CD4-positive, alpha-beta T cell (primary cell): ENCODE measurements around the gene SLC38A5. TPM values are rescaled to one million over a fixed set of nuclear protein-coding genes. Genes with fewer than 3 reads are reported as not detected.

Experiments
- ATAC-seq: fragments of 200-7000 bp; cut with Tn5 transposase; one replicate; pipeline ENCODE4 v1.10.0; 2022; ENCODE audit warnings: mild to moderate bottlenecking; ENCODE audit not compliant: poor library complexity
- CTCF ChIA-PET: fragments of 350-600 bp; sonication (Branson Sonifier 250); formaldehyde crosslinking; loops from one replicate; lab custom pipeline; 2021; ENCODE audit warnings: antibody characterized with exemption, inconsistent platforms; lab: Charles Lee
- POLR2A ChIA-PET: fragments of 350-600 bp; sonication (Branson Sonifier 250); formaldehyde crosslinking; loops from one replicate; lab custom pipeline; 2021; ENCODE audit warnings: antibody characterized with exemption, inconsistent platforms; lab: Charles Lee
- DNase-seq, 14 experiments: peaks; one replicate each; pipeline ENCODE4 v3.0.0-alpha.2; 2013 to 2020; ENCODE audit warnings: mixed read lengths in 2 of 14
- H3K27ac ChIP-seq, 2 donors: one replicate each; pipeline versions ENCODE4 v1.5.1 to v1.7.0; 2013; ENCODE audit warnings: low read length in 2 of 2, low read depth in 1 of 2, mild to moderate bottlenecking in 1 of 2
- H3K27me3 ChIP-seq, 2 experiments: 1 replicate in 1 of 2; 2 replicates in 1 of 2; pipeline versions ENCODE4 v1.6.1 to v1.7.0; 2013; ENCODE audit warnings: low read length in 2 of 2, control low read depth in 1 of 2, mild to moderate bottlenecking in 1 of 2, moderate library complexity in 1 of 2; ENCODE audit not compliant: insufficient read depth in 2 of 2, control insufficient read depth in 1 of 2
- H3K36me3 ChIP-seq: one replicate; pipeline ENCODE4 v1.6.1; 2013; ENCODE audit warnings: low read length, control low read depth; ENCODE audit not compliant: insufficient read depth
- H3K4me1 ChIP-seq: one replicate; pipeline ENCODE4 v1.6.1; 2013; ENCODE audit warnings: low read length, control low read depth; ENCODE audit not compliant: insufficient read depth
- H3K4me3 ChIP-seq: one replicate; pipeline ENCODE4 v1.5.1; 2013; ENCODE audit warnings: mild to moderate bottlenecking, low read length, moderate library complexity
- H3K9me3 ChIP-seq, 2 experiments: 1 replicate in 1 of 2; 2 replicates in 1 of 2; pipeline versions ENCODE4 v1.6.1 to v1.7.0; 2013; ENCODE audit warnings: low read length in 2 of 2, mild to moderate bottlenecking in 2 of 2, control low read depth in 1 of 2, moderate library complexity in 1 of 2; ENCODE audit not compliant: control insufficient read depth in 1 of 2, insufficient read depth in 1 of 2
- H3K27ac Mint-ChIP-seq: one replicate; pipeline ENCODE4 v1.8.0; 2020; ENCODE audit warnings: mixed read lengths
- H3K27me3 Mint-ChIP-seq: one replicate; pipeline ENCODE4 v1.8.0; 2021; ENCODE audit warnings: mixed read lengths
- H3K36me3 Mint-ChIP-seq: one replicate; pipeline ENCODE4 v1.8.0; 2021; ENCODE audit warnings: low read depth, mixed read lengths
- H3K4me1 Mint-ChIP-seq: one replicate; pipeline ENCODE4 v1.8.0; 2021; ENCODE audit warnings: low read depth, mixed read lengths
- H3K4me3 Mint-ChIP-seq: one replicate; pipeline ENCODE4 v1.8.0; 2020; ENCODE audit warnings: mild to moderate bottlenecking, mixed read lengths
- H3K9me3 Mint-ChIP-seq: one replicate; pipeline ENCODE4 v1.8.0; 2020; ENCODE audit warnings: mixed read lengths
- intact Hi-C, 2 experiments: fragments of 100-400 bp; cut with DNase I in 1 of 2; cut with micrococcal nuclease in 1 of 2; formaldehyde crosslinking; loops; one replicate each; pipeline versions ENCODE4 v1.15.1 to v1.9.0; 2023 to 2025; cut with DNase I, micrococcal nuclease
- total RNA-seq, 174 experiments: library from RNA in 2 of 174; stranded (reverse) in 2 of 174; gene quantifications; one replicate each; pipeline ENCODE4 v1.2.3 and lab custom pipeline; 2021 to 2026
- TF ChIP-seq, protein P1 (sequence below): fragments of 200-600 bp; IDR thresholded peaks from one replicate; pipeline ENCODE4 v1.8.0; 2022; ENCODE audit warnings: antibody characterized with exemption, mild to moderate bottlenecking

Gene SLC38A5
- total RNA-seq, 2 experiments from 2014 or later, result 7.0 to 8.3 TPM

DNA sequence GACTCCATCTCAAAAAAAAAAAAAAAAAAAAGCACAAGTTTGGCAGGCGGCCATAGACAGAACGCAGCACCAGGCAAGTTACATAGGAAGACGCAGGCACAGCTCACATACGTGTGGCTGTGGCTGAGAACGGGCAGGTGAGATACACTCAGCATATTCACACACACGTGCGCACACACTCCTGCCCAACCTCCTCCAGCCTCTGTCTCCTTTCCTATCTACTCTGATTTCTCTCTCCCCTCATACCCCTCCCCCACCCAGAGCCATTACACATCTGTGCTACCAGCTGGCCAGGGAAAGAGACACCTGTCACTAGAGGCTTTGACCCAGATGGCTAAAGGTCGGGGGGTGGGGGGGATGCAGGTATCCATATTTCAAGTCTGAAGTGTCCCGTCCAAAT, 2.2 kb upstream of the SLC38A5 start:
- Mint-ChIP-seq H3K4me3 (peak overlapping the region; percentile 20), H3K9me3 (no peaks in the 10 kb centered on the region), H3K27me3 (no peaks in the 10 kb centered on the region), H3K36me3 (peaks cover 14% of the 10 kb centered on the region), H3K27ac (no peak overlapping the region), H3K4me1 (peaks cover 42% of the 10 kb centered on the region)
- TF ChIP-seq, protein P1, sequence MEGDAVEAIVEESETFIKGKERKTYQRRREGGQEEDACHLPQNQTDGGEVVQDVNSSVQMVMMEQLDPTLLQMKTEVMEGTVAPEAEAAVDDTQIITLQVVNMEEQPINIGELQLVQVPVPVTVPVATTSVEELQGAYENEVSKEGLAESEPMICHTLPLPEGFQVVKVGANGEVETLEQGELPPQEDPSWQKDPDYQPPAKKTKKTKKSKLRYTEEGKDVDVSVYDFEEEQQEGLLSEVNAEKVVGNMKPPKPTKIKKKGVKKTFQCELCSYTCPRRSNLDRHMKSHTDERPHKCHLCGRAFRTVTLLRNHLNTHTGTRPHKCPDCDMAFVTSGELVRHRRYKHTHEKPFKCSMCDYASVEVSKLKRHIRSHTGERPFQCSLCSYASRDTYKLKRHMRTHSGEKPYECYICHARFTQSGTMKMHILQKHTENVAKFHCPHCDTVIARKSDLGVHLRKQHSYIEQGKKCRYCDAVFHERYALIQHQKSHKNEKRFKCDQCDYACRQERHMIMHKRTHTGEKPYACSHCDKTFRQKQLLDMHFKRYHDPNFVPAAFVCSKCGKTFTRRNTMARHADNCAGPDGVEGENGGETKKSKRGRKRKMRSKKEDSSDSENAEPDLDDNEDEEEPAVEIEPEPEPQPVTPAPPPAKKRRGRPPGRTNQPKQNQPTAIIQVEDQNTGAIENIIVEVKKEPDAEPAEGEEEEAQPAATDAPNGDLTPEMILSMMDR, result no peak
- Histone ChIP-seq H3K27me3 (no peaks in the 10 kb centered on the region), H3K4me3 (no peak overlapping the region), H3K27ac (no peak overlapping the region), H3K36me3 (no peaks in the 10 kb centered on the region), H3K4me1 (peaks cover 38% of the 10 kb centered on the region), H3K9me3 (no peaks in the 10 kb centered on the region)
- CTCF ChIA-PET, result no interaction called here
- POLR2A ChIA-PET, result no interaction called here
- intact Hi-C loops, result loop anchor here in 1 of 2 experiments (10.0 kb wide), 2 partner anchors 103 to 817 kb away; partner anchors contain the start of genes ELK1, RBM3 and UXT
- DNase-seq (no peak), ATAC-seq (no peak)

DNA sequence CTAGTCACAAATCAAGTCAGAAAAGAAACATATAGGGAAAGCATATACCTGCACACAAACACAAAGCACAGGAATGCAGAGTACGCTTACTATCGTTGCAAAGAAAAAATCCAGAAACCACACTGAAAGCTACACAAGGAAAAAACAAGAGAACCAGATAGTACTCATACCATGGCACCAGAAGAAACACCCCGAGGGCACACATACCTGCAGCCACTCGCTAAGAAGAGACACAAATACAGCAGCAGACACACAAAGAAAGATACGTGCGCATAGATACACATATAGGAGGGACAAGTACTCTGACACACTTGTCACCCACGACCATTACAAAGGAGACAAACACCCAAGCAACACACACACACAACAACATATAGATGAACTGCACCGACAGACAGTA, 1.4 kb upstream of the SLC38A5 start:
- CTCF ChIA-PET, result no interaction called here
- Histone ChIP-seq H3K27me3 (no peaks in the 10 kb centered on the region), H3K4me1 (peaks cover 31% of the 10 kb centered on the region), H3K36me3 (no peaks in the 10 kb centered on the region), H3K9me3 (no peaks in the 10 kb centered on the region), H3K27ac (no peak overlapping the region), H3K4me3 (no peak overlapping the region)
- Mint-ChIP-seq H3K27ac (no peak overlapping the region), H3K36me3 (peaks cover 6% of the 10 kb centered on the region), H3K9me3 (no peaks in the 10 kb centered on the region), H3K27me3 (no peaks in the 10 kb centered on the region), H3K4me3 (peak overlapping the region; percentile 82), H3K4me1 (peaks cover 40% of the 10 kb centered on the region)
- TF ChIP-seq, protein P1, result no peak
- no peak for DNase-seq
- ATAC-seq, result no peak
- POLR2A ChIA-PET, result no interaction called here
- intact Hi-C loops, result loop anchor here in 1 of 2 experiments (10.0 kb wide), 2 partner anchors 103 to 817 kb away; partner anchors contain the start of genes ELK1, RBM3 and UXT

GRCh38 chrX:48470833-48471118, 716 bp upstream of the SLC38A5 start:
- TF ChIP-seq, protein P1, result no peak
- DNase-seq (no peak), ATAC-seq (no peak)
- H3K9me3 Mint-ChIP-seq, result no peaks in the 10 kb centered on the region
- Histone ChIP-seq H3K9me3 (no peaks in the 10 kb centered on the region), H3K36me3 (peaks cover 1% of the 10 kb centered on the region), H3K27me3 (no peaks in the 10 kb centered on the region), H3K27ac (no peak overlapping the region), H3K4me1 (peaks cover 28% of the 10 kb centered on the region), H3K4me3 (no peak overlapping the region)
- H3K36me3 Mint-ChIP-seq, result peaks cover 4% of the 10 kb centered on the region
- peaks cover 34% of the 10 kb centered on the region for H3K4me1 Mint-ChIP-seq
- H3K27ac Mint-ChIP-seq, result no peak overlapping the region
- intact Hi-C loops, result loop anchor here in 1 of 2 experiments (10.0 kb wide), 2 partner anchors 104 to 816 kb away; partner anchors contain the start of genes ELK1, RBM3 and UXT
- POLR2A ChIA-PET, result no interaction called here
- CTCF ChIA-PET, result no interaction called here
- no peak overlapping the region for H3K4me3 Mint-ChIP-seq
- no peaks in the 10 kb centered on the region for H3K27me3 Mint-ChIP-seq
